NCI-H146 treated with DMSO at 0.1 percent for 48 hours (cell line): ENCODE results near the gene FBXL19.
A peak's percentile ranks its signal among the peaks of the same experiment; 100 is the strongest.
"Not testable (repeated sequence)": the region's sequence is repeated elsewhere in the genome, so short reads cannot be mapped to it uniquely, and the experiment has no call there.

Source experiments
- DNase-seq: peaks from one replicate; lab custom pipeline; 2025; ENCODE audit not compliant: unreplicated experiment; lab: John Stamatoyannopoulos, UW

FBXL19 gene

GRCh38 chr16:30921748-30922419 lies 1.5 kb upstream of the FBXL19 start:
- DNase-seq: peak; percentile 89

- DNase-seq: peak; percentile 100
Measured at GRCh38 chr16:30922420-30922959, 882 bp upstream of the FBXL19 start.

GRCh38 chr16:30922960-30923535 lies 324 bp upstream of the FBXL19 start:
- peak; percentile 100 for DNase-seq

GRCh38 chr16:30924076-30924912 lies 922 bp downstream of the FBXL19 start:
- peak; percentile 10 for DNase-seq

GRCh38 chr16:30924913-30925631 lies 1.7 kb downstream of the FBXL19 start:
- no peak for DNase-seq

GRCh38 chr16:30925632-30925987 lies 2.2 kb downstream of the FBXL19 start:
- no peak for DNase-seq

GRCh38 chr16:30925995-30926811 lies 2.8 kb downstream of the FBXL19 start:
- DNase-seq: no peak

GRCh38 chr16:30926937-30927788 lies 3.8 kb downstream of the FBXL19 start:
- no peak for DNase-seq

GRCh38 chr16:30927789-30928378 lies 4.5 kb downstream of the FBXL19 start:
- DNase-seq: peak; percentile 66

- DNase-seq: no peak
Measured at GRCh38 chr16:30928390-30928789, 5.0 kb downstream of the FBXL19 start.

- DNase-seq: no peak
Measured at GRCh38 chr16:30929167-30929566, 5.8 kb downstream of the FBXL19 start.

GRCh38 chr16:30930160-30930571 lies 6.8 kb downstream of the FBXL19 start:
- no peak for DNase-seq

- DNase-seq: no peak
Measured at GRCh38 chr16:30931068-30931650, 7.8 kb downstream of the FBXL19 start.

- no peak for DNase-seq
Measured at GRCh38 chr16:30934827-30935557, 11.6 kb downstream of the FBXL19 start.

GRCh38 chr16:30937692-30938091 lies 14.3 kb downstream of the FBXL19 start:
- no peak for DNase-seq

GRCh38 chr16:30939571-30939970 lies 16.2 kb downstream of the FBXL19 start:
- not testable (repeated sequence) for DNase-seq

GRCh38 chr16:30941600-30942425 lies 18.4 kb downstream of the FBXL19 start:
- DNase-seq: peak; percentile 50
